ENCODE measurements around the gene AFG1L.
"Not testable (repeated sequence)": the region's sequence is repeated elsewhere in the genome, so short reads cannot be mapped to it uniquely, and the experiment has no call there.

AFG1L gene

GRCh38 chr6:108355120-108355519 lies 60.3 kb downstream of the AFG1L start:
- no peak for DNase-seq

DNA sequence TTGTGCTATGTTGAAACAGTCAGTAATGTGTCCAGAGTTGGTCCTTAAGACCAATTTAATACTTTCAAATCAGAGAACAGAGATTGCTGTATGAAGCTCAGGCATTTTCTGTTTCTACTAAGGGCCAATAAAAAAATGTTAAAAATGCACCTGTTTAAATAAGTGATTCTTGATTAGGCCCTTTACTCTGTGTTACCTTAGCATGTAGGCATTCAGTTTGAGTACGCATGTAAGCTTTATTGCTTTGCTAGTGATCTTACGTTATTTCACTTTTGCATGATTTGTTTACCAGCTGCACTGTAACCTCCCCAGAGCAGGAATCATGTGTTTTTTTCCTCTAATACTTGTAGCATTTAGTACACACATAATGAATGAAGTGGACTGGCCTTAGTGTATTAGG lies 61.0 kb downstream of the AFG1L start:
- no peak for DNase-seq

GRCh38 chr6:108359901-108360882 lies 65.3 kb downstream of the AFG1L start:
- no peak for DNase-seq

DNA sequence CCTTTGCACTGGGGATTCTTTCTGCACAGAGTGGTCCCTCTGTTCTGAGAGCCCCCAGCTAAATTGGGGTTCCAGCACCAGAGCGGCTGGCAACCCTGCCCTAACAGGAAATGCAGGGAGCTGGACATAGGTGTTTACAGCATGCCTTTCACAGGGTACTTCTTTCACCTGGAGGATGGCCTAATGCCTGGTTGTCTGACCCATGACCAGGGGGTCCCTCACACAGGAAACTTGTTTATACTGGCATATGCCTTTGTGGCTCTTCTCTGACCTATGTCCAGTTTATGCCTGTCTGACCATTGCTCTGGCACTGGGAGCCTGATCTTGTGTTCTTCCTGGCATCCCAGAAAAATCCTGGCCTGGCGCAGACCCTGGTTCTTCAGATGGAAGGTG lies 66.1 kb downstream of the AFG1L start:
- no peak for DNase-seq

DNA sequence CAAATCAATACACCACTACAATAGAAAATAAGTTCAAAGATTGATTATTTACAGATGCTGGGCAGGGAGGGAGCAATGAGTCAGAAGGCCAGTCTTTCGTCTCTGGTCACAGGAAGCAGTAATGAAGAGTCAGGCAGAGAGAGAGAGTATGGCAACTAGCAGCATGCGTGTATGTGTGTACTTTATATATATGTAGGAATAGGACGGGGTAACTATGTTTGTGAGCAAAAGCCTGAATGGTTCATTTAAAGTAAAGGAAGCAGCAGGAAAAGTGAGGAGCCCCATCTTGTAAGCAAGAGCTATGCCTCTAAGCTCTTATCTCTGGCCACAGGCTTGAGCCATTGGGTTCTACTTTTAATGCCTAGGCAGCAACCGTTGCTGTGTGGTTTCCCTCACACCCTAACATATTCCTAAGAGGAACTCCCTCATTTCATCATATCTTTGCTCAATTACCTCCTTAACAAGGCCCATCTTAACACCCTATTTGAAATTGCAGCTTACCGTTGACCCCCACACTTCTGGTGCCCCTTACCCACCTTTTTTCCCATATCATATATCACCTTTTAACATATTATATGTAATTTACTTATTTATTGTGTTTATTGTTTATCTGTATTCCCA lies 66.6 kb downstream of the AFG1L start:
- DNase-seq = no peak

- DNase-seq = no peak
These were observed 67.6 kb downstream of the AFG1L start for GRCh38 chr6:108362455-108362854.

- no peak for DNase-seq
These were observed 68.3 kb downstream of the AFG1L start for GRCh38 chr6:108363113-108363512.

- no peak for DNase-seq
These were observed 69.0 kb downstream of the AFG1L start for GRCh38 chr6:108363889-108364313.

DNA sequence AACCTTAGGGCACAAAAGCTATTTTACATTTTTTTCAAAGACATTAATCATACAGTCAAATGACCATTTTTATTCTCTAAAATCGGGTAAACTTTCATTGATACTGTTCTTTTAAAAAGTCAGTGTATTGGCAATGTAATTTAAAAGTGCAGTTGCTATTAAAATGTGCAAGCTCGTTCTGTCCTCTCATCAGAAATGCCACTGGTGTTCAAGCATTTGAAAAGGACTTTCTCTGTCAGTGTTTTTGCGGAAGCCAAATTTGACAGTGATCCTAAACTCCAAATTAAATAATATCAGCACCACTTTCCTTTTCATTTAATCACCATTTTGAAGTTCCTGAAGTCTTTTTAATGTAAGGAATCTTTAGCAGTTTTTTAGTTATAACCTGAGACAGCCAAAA lies 69.6 kb downstream of the AFG1L start:
- no peak for DNase-seq

DNA sequence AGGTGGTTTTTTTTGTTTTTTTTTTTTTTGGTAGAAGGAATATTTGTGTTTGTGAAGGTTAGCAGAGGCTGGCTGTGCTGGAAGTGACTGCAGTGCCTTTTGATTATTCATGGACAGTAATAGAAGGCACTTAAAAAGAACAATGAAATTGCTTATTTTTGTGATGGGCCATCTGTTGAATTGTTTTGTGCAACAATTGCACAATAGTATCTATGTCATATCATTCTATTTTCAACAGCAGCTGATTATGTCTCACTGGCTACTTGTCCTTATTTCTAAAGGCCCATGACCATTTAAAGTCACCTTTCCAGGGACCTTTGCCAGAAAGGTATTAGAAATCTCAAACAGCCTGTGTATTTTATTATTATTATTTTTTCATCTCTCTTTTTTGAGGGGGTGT lies 70.6 kb downstream of the AFG1L start:
- DNase-seq = no peak

GRCh38 chr6:108366236-108366635 lies 71.4 kb downstream of the AFG1L start:
- DNase-seq = no peak

GRCh38 chr6:108368431-108369030 lies 73.7 kb downstream of the AFG1L start:
- DNase-seq = no peak

DNA sequence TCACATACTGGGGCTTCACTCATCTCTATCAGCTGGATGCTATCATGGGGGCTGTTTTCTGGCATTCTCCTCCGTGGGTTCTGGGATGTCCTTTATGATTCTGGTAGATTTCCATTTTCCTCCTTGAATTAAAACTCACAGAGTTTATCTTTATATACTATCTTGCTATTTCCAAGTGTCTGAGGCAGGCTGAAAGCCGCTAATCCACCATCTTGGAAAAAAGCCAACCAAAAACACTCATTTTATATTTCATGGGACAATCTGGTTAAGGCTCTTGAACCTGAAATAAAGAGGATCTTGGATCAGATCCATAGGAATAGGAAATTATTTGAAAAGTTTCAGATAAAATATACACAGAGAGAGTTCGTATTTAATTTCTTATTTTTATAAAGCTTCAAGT lies 86.0 kb downstream of the AFG1L start:
- no peak for DNase-seq

GRCh38 chr6:108383981-108384380 lies 89.1 kb downstream of the AFG1L start:
- DNase-seq = no peak

DNA sequence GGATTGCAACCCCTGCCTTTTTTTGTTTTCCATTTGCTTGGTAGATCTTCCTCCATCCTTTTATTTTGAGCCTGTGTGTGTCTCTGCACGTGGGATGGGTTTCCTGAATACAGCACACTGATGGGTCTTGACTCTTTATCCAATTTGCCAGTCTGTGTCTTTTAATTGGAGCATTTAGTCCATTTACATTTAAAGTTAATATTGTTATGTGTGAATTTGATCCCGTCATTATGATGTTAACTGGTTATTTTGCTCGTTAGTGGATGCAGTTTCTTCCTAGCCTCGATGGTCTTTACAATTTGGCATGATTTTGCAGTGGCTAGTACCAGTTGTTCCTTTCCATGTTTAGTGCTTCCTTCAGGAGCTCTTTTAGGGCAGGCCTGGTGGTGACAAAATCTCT lies 94.3 kb downstream of the AFG1L start:
- DNase-seq = not testable (repeated sequence)

DNA sequence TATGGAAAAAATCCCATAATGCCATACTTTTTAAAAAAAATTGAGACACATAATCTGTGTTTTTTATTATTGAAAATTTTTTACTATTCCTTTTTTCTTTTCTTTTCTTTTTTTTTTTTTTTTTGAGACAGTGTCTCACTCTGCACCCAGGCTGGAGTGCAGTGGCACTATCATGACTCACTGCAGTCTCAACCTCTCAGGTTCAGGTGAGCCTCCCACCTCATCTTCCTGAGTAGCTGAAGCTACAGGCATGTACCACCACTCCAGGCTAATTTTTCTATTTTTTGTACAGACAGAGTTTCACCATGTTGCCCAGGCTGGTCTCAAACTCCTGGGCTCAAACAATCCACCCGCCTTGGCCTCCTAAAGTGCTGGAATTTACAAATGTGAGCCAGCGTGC lies 100.4 kb downstream of the AFG1L start:
- DNase-seq = no peak

- DNase-seq = no peak
These were observed 108.4 kb downstream of the AFG1L start for GRCh38 chr6:108403236-108403635.

DNA sequence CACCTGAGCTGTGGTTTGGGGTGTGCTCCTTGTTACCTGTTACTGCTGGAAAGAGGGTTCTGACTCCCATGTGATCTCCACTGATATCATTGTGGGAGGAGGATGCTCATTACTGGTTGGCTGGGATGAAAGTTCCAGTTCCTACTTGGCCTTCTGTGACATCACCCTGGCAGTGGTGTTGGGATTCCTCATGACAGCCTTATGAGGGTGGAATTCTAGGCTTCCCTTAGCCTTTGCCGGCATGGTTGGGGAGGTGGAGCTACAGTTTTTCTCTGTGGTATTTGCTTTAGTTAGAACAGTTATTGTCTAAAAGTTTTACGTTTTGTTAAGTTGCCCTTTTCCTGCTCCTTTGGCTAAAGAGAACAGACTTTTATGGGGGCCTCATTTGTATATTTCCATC lies 112.1 kb downstream of the AFG1L start:
- DNase-seq = no peak

DNA sequence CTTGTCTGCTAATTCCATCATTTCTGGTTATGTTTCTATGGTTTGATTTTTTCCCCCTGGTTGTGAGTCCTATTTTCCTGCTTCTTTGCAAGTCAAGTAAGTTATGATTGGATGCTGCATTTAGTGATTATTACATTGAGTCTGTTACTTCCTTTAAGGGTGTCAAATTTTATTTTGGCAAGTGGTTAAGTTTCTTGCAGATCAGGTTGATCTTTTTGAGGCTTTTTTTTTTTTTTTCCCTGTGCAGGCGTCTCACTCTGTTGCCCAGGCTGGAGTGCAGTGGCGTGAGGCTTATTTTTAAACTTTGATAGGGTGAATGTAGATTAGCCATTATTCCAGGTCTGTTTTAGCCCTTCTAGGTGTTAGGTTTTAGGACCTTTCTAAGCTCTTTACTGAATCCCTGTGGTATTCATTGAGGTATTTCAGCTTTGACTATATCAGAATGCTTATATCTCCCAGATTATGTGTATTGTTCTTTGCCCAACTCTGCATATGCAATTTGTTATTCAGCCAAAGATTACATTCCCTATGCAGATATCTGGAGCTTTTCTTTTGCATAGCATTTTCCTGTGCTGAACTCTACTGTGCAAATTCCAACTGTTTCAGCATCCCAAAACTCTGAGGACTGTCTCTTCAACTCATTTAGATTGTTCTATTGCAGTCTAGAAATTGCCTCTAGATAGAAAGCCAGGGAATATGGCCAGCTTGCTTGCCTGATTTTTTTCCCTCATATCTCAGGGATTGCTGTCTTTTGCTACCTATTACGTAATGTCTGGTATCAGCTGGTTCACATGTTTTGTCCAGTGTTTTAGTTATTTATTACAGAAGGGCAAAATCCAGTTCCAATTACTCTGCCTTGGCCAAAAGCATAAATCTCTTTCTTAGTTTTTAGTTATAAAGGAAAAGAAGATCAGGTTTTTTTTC lies 113.3 kb downstream of the AFG1L start:
- DNase-seq = no peak

GRCh38 chr6:108408861-108409260 lies 114.0 kb downstream of the AFG1L start:
- no peak for DNase-seq

DNA sequence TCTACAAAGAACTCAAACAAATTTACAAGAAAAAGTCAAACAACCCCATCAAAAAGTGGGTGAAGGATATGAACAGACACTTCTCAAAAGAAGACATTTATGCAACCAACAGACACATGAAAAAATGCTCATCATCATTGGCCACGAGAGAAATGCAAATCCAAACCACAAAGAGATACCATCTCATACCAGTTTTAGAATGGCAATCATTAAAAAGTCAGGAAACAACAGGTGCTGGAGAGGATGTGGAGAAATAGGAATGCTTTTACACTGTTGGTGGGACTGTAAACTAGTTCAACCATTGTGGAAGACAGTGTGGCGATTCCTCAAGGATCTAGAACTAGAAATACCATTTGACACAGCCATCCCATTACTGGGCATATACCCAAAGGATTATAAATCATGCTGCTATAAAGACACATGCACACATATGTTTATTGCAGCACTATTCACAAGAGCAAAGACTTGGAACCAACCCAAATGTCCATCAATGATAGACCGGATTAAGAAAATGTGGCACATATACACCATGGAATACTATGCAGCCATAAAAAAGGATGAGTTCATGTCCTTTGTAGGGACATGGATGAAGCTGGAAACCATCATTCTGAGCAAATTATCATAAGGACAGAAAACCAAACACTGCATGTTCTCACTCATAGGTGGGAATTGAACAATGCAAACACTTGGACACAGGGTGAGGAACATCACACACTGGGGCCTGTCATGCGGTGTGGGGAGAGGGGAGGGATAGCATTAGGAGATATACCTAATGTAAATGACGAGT lies 121.4 kb downstream of the AFG1L start:
- not testable (repeated sequence) for DNase-seq

- DNase-seq = no peak
These were observed 122.2 kb downstream of the AFG1L start for GRCh38 chr6:108417027-108417426.

All from CD4-positive, alpha-beta T cell treated with Interferon gamma for 1 hour (primary cell).